Ascending aorta (tissue), 2 donors: ENCODE measurements around the gene PNPLA5. TPM values are rescaled to one million over a fixed set of nuclear protein-coding genes. Genes with fewer than 3 reads are reported as not detected.
"Not testable (repeated sequence)": the region's sequence is repeated elsewhere in the genome, so short reads cannot be mapped to it uniquely, and the experiment has no call there.

ENCODE experiments used
- DNase-seq, 2 donors: peaks; one replicate each; pipeline ENCODE4 v3.0.0-alpha.2; 2019; ENCODE audit warnings: low spot score in 2 of 2
- H3K27ac ChIP-seq, 2 donors: fragments of 200-600 bp; sonication (generic); one replicate each; pipeline ENCODE4 v1.5.1; 2016 to 2017; ENCODE audit warnings: mild to moderate bottlenecking in 1 of 2
- H3K27me3 ChIP-seq: fragments of 200-600 bp; sonication (generic); one replicate; pipeline ENCODE4 v1.5.1; 2017
- H3K36me3 ChIP-seq, 2 donors: fragments of 200-600 bp; sonication (generic); one replicate each; pipeline ENCODE4 v1.5.1; 2016
- H3K4me1 ChIP-seq, 2 donors: fragments of 200-600 bp; sonication (generic); one replicate each; pipeline ENCODE4 v1.5.1; 2016 to 2017; ENCODE audit warnings: mild to moderate bottlenecking in 1 of 2
- H3K4me3 ChIP-seq, 2 donors: fragments of 200-600 bp; sonication (generic); one replicate each; pipeline ENCODE4 v1.5.1; 2016 to 2017; ENCODE audit warnings: mild to moderate bottlenecking in 1 of 2
- H3K9me3 ChIP-seq, 2 donors: fragments of 200-600 bp; sonication (generic); one replicate each; pipeline ENCODE4 v1.5.1; 2016
- intact Hi-C: fragments of 100-400 bp; cut with DNase I; formaldehyde crosslinking; loops from one replicate; pipeline ENCODE4 v1.15.1; 2023
- total RNA-seq: library from RNA; depleted of rRNA; stranded (reverse); fragments of >200 nt; gene quantifications from one replicate; pipeline ENCODE4 v1.1.0, GENCODE V29; 2016
- TF ChIP-seq, protein P1 (sequence below), 3 experiments: fragments of 200-600 bp in 2 of 3; fragments of 450-650 bp in 1 of 3; sonication (generic) in 2 of 3; IDR thresholded peaks; one replicate each; pipeline ENCODE4 v1.5.1; 2016 to 2019; ENCODE audit warnings: antibody characterized with exemption in 3 of 3, mild to moderate bottlenecking in 1 of 3, moderate library complexity in 1 of 3

The PNPLA5 gene
- total RNA-seq, 1 donor from 2014 or later: not detected

GRCh38 chr22:43910178-43910695 is 18.4 kb upstream of the PNPLA5 start:
- DNase-seq: no peak
- Histone ChIP-seq H3K36me3 (no peaks in the 10 kb centered on the region), H3K27me3 (no peaks in the 10 kb centered on the region), H3K4me1 (no peaks in the 10 kb centered on the region), H3K27ac (no peak overlapping the region), H3K9me3 (no peaks in the 10 kb centered on the region), H3K4me3 (no peak overlapping the region)
- intact Hi-C loops: no loop called here
- TF ChIP-seq, protein P1, sequence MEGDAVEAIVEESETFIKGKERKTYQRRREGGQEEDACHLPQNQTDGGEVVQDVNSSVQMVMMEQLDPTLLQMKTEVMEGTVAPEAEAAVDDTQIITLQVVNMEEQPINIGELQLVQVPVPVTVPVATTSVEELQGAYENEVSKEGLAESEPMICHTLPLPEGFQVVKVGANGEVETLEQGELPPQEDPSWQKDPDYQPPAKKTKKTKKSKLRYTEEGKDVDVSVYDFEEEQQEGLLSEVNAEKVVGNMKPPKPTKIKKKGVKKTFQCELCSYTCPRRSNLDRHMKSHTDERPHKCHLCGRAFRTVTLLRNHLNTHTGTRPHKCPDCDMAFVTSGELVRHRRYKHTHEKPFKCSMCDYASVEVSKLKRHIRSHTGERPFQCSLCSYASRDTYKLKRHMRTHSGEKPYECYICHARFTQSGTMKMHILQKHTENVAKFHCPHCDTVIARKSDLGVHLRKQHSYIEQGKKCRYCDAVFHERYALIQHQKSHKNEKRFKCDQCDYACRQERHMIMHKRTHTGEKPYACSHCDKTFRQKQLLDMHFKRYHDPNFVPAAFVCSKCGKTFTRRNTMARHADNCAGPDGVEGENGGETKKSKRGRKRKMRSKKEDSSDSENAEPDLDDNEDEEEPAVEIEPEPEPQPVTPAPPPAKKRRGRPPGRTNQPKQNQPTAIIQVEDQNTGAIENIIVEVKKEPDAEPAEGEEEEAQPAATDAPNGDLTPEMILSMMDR (IDR thresholded peaks at IDR 0.05): no peak

- intact Hi-C loops: no loop called here
- Histone ChIP-seq H3K9me3 (no peaks in the 10 kb centered on the region), H3K36me3 (no peaks in the 10 kb centered on the region), H3K4me1 (no peaks in the 10 kb centered on the region), H3K27me3 (no peaks in the 10 kb centered on the region), H3K27ac (no peak overlapping the region), H3K4me3 (no peak overlapping the region)
- DNase-seq: no peak
- TF ChIP-seq, protein P1 (IDR thresholded peaks at IDR 0.05): no peak
Observed at GRCh38 chr22:43909708-43910107, 17.9 kb upstream of the PNPLA5 start.

- no peak overlapping the region for H3K27ac ChIP-seq
- intact Hi-C loops: no loop called here
- H3K4me1 ChIP-seq: no peaks in the 10 kb centered on the region
- H3K9me3 ChIP-seq: no peaks in the 10 kb centered on the region
- TF ChIP-seq, protein P1 (IDR thresholded peaks at IDR 0.05): no peak
- DNase-seq: no peak
- H3K36me3 ChIP-seq: no peaks in the 10 kb centered on the region
- H3K4me3 ChIP-seq: no peak overlapping the region
- H3K27me3 ChIP-seq: no peaks in the 10 kb centered on the region
Observed at GRCh38 chr22:43905681-43906080, 13.9 kb upstream of the PNPLA5 start.

DNA sequence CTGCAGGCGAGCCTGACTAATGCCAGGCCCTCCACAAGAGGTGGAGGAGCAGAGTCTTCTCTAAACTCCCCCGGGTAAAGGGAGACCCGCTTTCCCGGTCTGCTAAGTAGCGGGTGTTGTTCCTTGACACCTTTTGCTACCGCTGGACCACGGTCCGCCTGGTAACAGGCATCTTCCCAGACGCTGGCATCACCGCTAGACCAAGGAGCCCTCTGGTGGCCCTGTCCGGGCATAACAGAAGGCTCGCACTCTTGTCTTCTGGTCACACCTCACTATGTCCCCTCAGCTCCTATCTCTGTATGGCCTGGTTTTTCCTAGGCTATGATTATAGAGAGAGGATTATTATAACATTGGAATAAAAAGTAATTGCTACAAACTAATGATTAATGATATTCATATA is 12.6 kb upstream of the PNPLA5 start:
- DNase-seq, H3K4me1 ChIP-seq, H3K36me3 ChIP-seq, intact Hi-C loops, H3K27me3 ChIP-seq, H3K4me3 ChIP-seq, H3K9me3 ChIP-seq, H3K27ac ChIP-seq: not testable (repeated sequence)

GRCh38 chr22:43903033-43903432 is 11.2 kb upstream of the PNPLA5 start:
- DNase-seq, intact Hi-C loops, H3K4me3 ChIP-seq, H3K9me3 ChIP-seq, H3K4me1 ChIP-seq, H3K27ac ChIP-seq, H3K36me3 ChIP-seq, H3K27me3 ChIP-seq: not testable (repeated sequence)

GRCh38 chr22:43901976-43902643 is 10.3 kb upstream of the PNPLA5 start:
- Histone ChIP-seq H3K4me1 (no peaks in the 10 kb centered on the region), H3K4me3 (no peak overlapping the region), H3K27me3 (no peaks in the 10 kb centered on the region), H3K9me3 (no peaks in the 10 kb centered on the region), H3K27ac (no peak overlapping the region), H3K36me3 (no peaks in the 10 kb centered on the region)
- DNase-seq: no peak
- TF ChIP-seq, protein P1 (IDR thresholded peaks at IDR 0.05): no peak
- intact Hi-C loops: no loop called here

DNA sequence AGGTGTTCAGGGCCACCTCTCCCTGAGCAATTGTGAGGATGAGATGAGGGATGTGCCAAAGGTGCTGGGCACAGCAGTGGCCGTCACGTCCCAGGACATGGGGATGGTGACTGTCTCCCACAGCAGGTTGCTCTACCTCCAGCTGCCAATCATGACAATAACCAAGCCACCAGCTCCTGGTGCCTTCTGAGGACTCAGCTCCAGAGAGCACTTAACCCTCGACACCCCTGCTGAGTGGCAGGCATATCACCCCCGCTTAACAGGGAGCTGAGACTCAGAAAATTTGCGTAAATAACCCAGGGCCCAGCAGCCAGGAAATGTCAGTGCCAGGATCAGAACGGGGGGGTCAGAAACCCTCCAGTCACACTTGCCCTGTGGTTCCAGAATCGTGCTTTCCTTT is 8.4 kb upstream of the PNPLA5 start:
- Histone ChIP-seq H3K27me3 (no peaks in the 10 kb centered on the region), H3K27ac (no peak overlapping the region), H3K36me3 (no peaks in the 10 kb centered on the region), H3K4me3 (no peak overlapping the region), H3K9me3 (no peaks in the 10 kb centered on the region), H3K4me1 (no peaks in the 10 kb centered on the region)
- intact Hi-C loops: no loop called here
- DNase-seq: no peak
- TF ChIP-seq, protein P1 (IDR thresholded peaks at IDR 0.05): no peak
